H1 (cell line): ENCODE data around the gene SLC25A45. TPM values are rescaled to one million over a fixed set of nuclear protein-coding genes. Genes with fewer than 3 reads are reported as not detected.

Source experiments
- ATF3 ChIP-seq: IDR thresholded peaks from 2 replicates; pipeline ENCODE4 v1.6.1; 2011; ENCODE audit warnings: low read depth, mild to moderate bottlenecking, low read length; ENCODE audit not compliant: insufficient read depth
- BCL11A ChIP-seq, 2 experiments: IDR thresholded peaks; one replicate each; pipeline ENCODE4 v1.6.1; 2011; ENCODE audit warnings: low read depth in 2 of 2, low read length in 2 of 2, mild to moderate bottlenecking in 2 of 2
- CTCF ChIP-seq, 3 experiments: IDR thresholded peaks; 1 replicate in 2 of 3; 2 replicates in 1 of 3; pipeline versions ENCODE4 v1.5.1 to v1.6.1; 2011; ENCODE audit warnings: low read length in 3 of 3, mild to moderate bottlenecking in 3 of 3, inconsistent platforms in 2 of 3, low read depth in 1 of 3, moderate library complexity in 1 of 3; ENCODE audit not compliant: insufficient read depth in 1 of 3; ENCODE audit errors: control extremely low read depth in 1 of 3
- KDM1A ChIP-seq: fragments of 200-600, 300-600 bp; sonication (generic); IDR thresholded peaks from 2 replicates; pipeline ENCODE4 v1.7.1; 2016; ENCODE audit warnings: mild to moderate bottlenecking, low read length, borderline replicate concordance
- PHF8 ChIP-seq: fragments of 200-600 bp; sonication (generic); conservative IDR thresholded peaks from 2 replicates; pipeline ENCODE4 v1.7.1; 2012; ENCODE audit warnings: low read depth, mild to moderate bottlenecking, inconsistent platforms, low read length, moderate library complexity
- RAD21 ChIP-seq, 2 experiments: IDR thresholded peaks in 1 of 2; conservative IDR thresholded peaks in 1 of 2; 2 replicates each; pipeline ENCODE4 v1.6.1; 2011; ENCODE audit warnings: low read depth in 2 of 2, low read length in 2 of 2, improper control_type of control experiment in 1 of 2, inconsistent platforms in 1 of 2, mild to moderate bottlenecking in 1 of 2, moderate library complexity in 1 of 2
- SIN3A ChIP-seq, 2 experiments: IDR thresholded peaks in 1 of 2; conservative IDR thresholded peaks in 1 of 2; 2 replicates each; pipeline ENCODE4 v1.6.1; 2011 to 2012; ENCODE audit warnings: low read length in 2 of 2, improper control_type of control experiment in 1 of 2, low read depth in 1 of 2, mild to moderate bottlenecking in 1 of 2
- SIX5 ChIP-seq: IDR thresholded peaks from 2 replicates; pipeline ENCODE4 v1.6.1; 2011; ENCODE audit warnings: mild to moderate bottlenecking, low read depth, low read length
- TAF1 ChIP-seq: IDR thresholded peaks from 2 replicates; pipeline ENCODE4 v1.6.1; 2011; ENCODE audit warnings: mild to moderate bottlenecking, low read depth, low read length
- TBP ChIP-seq: IDR thresholded peaks from 2 replicates; pipeline ENCODE4 v1.6.1; 2011; ENCODE audit warnings: low read depth, low read length, improper control_type of control experiment
- polyA plus RNA-seq, 7 experiments: library from polyadenylated mRNA; depleted of rRNA in 3 of 7; stranded (reverse) in 5 of 7; unstranded in 2 of 7; fragments of >200 nt in 5 of 7; fragments of 200-250 nt in 2 of 7; gene quantifications; 1 replicate in 5 of 7; 2 replicates in 1 of 7; 4 replicates in 1 of 7; pipeline versions ENCODE4 v1.2.1 to v1.2.3, GENCODE V29; 2011 to 2013; ENCODE audit warnings: missing spikeins in 2 of 7, mixed read lengths in 2 of 7
- total RNA-seq: library from RNA; stranded (reverse); fragmentation: NEBNext Ultra II Directional; extraction: Animal tissue kit (Norgen Biotek cat#: 25700); gene quantifications from 2 replicates; pipeline ENCODE4 v1.2.1, GENCODE V29; 2021

The SLC25A45 gene
- total and polyA plus RNA-seq, 2 of the 8 experiments (the other 6 are each of a cell fraction or from before 2014, with no cell fraction given): 0.54 to 0.59 TPM

GRCh38 chr11:65329478-65329877, 53.0 kb downstream of the SLC25A45 start (continued):
- TF ChIP-seq CTCF (IDR thresholded peaks at IDR 0.05; ENCODE audit: control extremely low read depth in 1 of 3, insufficient read depth in 1 of 3, low read depth in 1 of 3, low read length in 3 of 3) (no peak), BCL11A (IDR thresholded peaks at IDR 0.05; ENCODE audit: low read depth in 2 of 2, low read length in 2 of 2) (no peak), PHF8 (no peak), SIX5 (no peak), TBP (no peak), ATF3 (no peak), RAD21 (IDR thresholded peaks at IDR 0.05 in 1 of 2, conservative IDR thresholded peaks at IDR 0.05 in 1 of 2; ENCODE audit: low read depth in 2 of 2, low read length in 2 of 2) (no peak), KDM1A (no peak), TAF1 (no peak), SIN3A (conservative IDR thresholded peaks at IDR 0.05 in 1 of 2, IDR thresholded peaks at IDR 0.05 in 1 of 2; ENCODE audit: low read depth in 1 of 2, low read length in 2 of 2) (no peak)
- TF ChIP-seq, all 59 proteins: peak for 0
